GM12892 (cell line): ENCODE results near the gene EBLN1.

ENCODE experiments used
- POLR2A ChIP-seq: IDR thresholded peaks from 2 replicates; pipeline ENCODE4 v1.6.1; 2011; ENCODE audit warnings: low read depth, low read length, control low read depth
- POLR2AphosphoS5 ChIP-seq: IDR thresholded peaks from 2 replicates; pipeline ENCODE4 v1.6.1; 2011; ENCODE audit warnings: low read depth, low read length, control low read depth
- TAF1 ChIP-seq: IDR thresholded peaks from 2 replicates; pipeline ENCODE4 v1.6.1; 2011; ENCODE audit warnings: low read depth, mild to moderate bottlenecking, control low read depth, low read length, borderline replicate concordance

GRCh38 chr10:22258471-22258870 lies 40.7 kb upstream of the EBLN1 start:
- TF ChIP-seq POLR2AphosphoS5 (no peak), POLR2A (no peak), TAF1 (no peak)
